Small intestine (tissue), 7 donors: ENCODE results near the gene FAM174B. TPM values are rescaled to one million over a fixed set of nuclear protein-coding genes. Genes with fewer than 3 reads are reported as not detected.

Experiments used
- DNase-seq, 2 donors: peaks; one replicate each; pipeline versions ENCODE4 v3.0.0 to v3.0.0-alpha.2; 2013
- FAIRE-seq: peaks from 2 replicates; lab custom pipeline; 2012; peaks lifted over from hg19 to GRCh38; lab: Jason Lieb, UNC
- H3K27ac ChIP-seq, 3 donors: one replicate each; pipeline ENCODE4 v1.5.1; 2013; ENCODE audit warnings: low read length in 2 of 3, mild to moderate bottlenecking in 2 of 3, control low read depth in 1 of 3, inconsistent platforms in 1 of 3, low read depth in 1 of 3, moderate library complexity in 1 of 3
- H3K27me3 ChIP-seq, 3 donors: one replicate each; pipeline ENCODE4 v1.6.1; 2013; ENCODE audit warnings: low read length in 3 of 3, inconsistent platforms in 1 of 3; ENCODE audit not compliant: control insufficient read depth in 3 of 3, insufficient read depth in 3 of 3
- H3K36me3 ChIP-seq, 3 donors: one replicate each; pipeline ENCODE4 v1.6.1; 2013; ENCODE audit warnings: low read length in 3 of 3, inconsistent platforms in 1 of 3, low read depth in 1 of 3, mild to moderate bottlenecking in 1 of 3, moderate library complexity in 1 of 3; ENCODE audit not compliant: control insufficient read depth in 3 of 3, insufficient read depth in 2 of 3
- H3K4me1 ChIP-seq, 3 donors: one replicate each; pipeline ENCODE4 v1.6.1; 2013; ENCODE audit warnings: low read length in 2 of 3, inconsistent platforms in 1 of 3, low read depth in 1 of 3, mild to moderate bottlenecking in 1 of 3, moderate library complexity in 1 of 3; ENCODE audit not compliant: control insufficient read depth in 3 of 3, insufficient read depth in 2 of 3
- H3K4me3 ChIP-seq, 3 donors: one replicate each; pipeline ENCODE4 v1.5.1; 2013; ENCODE audit warnings: low read length in 3 of 3, control low read depth in 1 of 3, inconsistent platforms in 1 of 3, low read depth in 1 of 3, mild to moderate bottlenecking in 1 of 3, moderate library complexity in 1 of 3
- H3K9me3 ChIP-seq, 2 donors: one replicate each; pipeline ENCODE4 v1.6.1; 2013; ENCODE audit warnings: low read depth in 1 of 2, low read length in 1 of 2; ENCODE audit not compliant: control insufficient read depth in 2 of 2, insufficient read depth in 1 of 2
- whole genome bisulfite sequencing, 3 donors: extraction: QIAGEN DNeasy Blood & Tissue Kit; methylation state at CpG; one replicate each; pipeline ENCODE4 v1.1.7; 2013; 5-methylcytosine and 5-hydroxymethylcytosine counted together
- polyA plus RNA-seq, 4 donors: library from polyadenylated mRNA; stranded (reverse) in 3 of 4; unstranded in 1 of 4; fragments of 200-250 nt in 3 of 4; fragments of 120-200 nt in 1 of 4; gene quantifications; one replicate each; pipeline versions ENCODE4 v1.2.1 to v1.2.3, GENCODE V29; 2013
- donor health status: healthy with polysubstance abuse.
- donor health status: control.
- donor health status: control.
- donor health status: Bipolar disorder and iron deficiency.
- donor health status: healthy.

The FAM174B gene
- polyA plus RNA-seq, 4 donors: 1.8 to 14.6 (median 5.6) TPM

- Histone ChIP-seq H3K4me3 (no peak overlapping the region), H3K4me1 (peaks cover 0 to 15% (median 1%) of the 10 kb centered on the region in 3 donors), H3K27ac (no peak overlapping the region), H3K27me3 (no peaks in the 10 kb centered on the region), H3K36me3 (no peaks in the 10 kb centered on the region), H3K9me3 (no peaks in the 10 kb centered on the region)
- no peak for FAIRE-seq
- no peak for DNase-seq
- WGBS, 3 donors: 83 to 89% (median 85%) methylated on average over 13 of the region's 13 CpGs
Observed at GRCh38 chr15:92663250-92663951, 7.8 kb upstream of the FAM174B start.

GRCh38 chr15:92662762-92663161, 7.2 kb upstream of the FAM174B start:
- Histone ChIP-seq H3K27me3 (no peaks in the 10 kb centered on the region), H3K27ac (no peak overlapping the region), H3K4me3 (no peak overlapping the region), H3K4me1 (peaks cover 0 to 11% (median 0%) of the 10 kb centered on the region in 3 donors), H3K9me3 (no peaks in the 10 kb centered on the region), H3K36me3 (no peaks in the 10 kb centered on the region)
- DNase-seq: no peak
- FAIRE-seq: no peak
- 85 to 88% (median 87%) methylated on average over 4 of the region's 4 CpGs for WGBS, 3 donors

- no peak overlapping the region for H3K27ac ChIP-seq
- FAIRE-seq: no peak
- no peaks in the 10 kb centered on the region for H3K36me3 ChIP-seq
- no peak overlapping the region for H3K4me3 ChIP-seq
- no peaks in the 10 kb centered on the region for H3K9me3 ChIP-seq
- no peak for DNase-seq
- no peaks in the 10 kb centered on the region for H3K27me3 ChIP-seq
- peaks cover 0 to 4% (median 0%) of the 10 kb centered on the region in 3 donors for H3K4me1 ChIP-seq
Observed at GRCh38 chr15:92661956-92662355, 6.4 kb upstream of the FAM174B start.

- H3K4me1 ChIP-seq: no peaks in the 10 kb centered on the region
- 87 to 89% (median 87%) methylated on average over 11 of the region's 11 CpGs for WGBS, 3 donors
- H3K27me3 ChIP-seq: no peaks in the 10 kb centered on the region
- H3K9me3 ChIP-seq: peaks cover 0 to 3% of the 10 kb centered on the region in 2 donors
- H3K27ac ChIP-seq: no peak overlapping the region
- FAIRE-seq (no peak), DNase-seq (no peak)
- no peaks in the 10 kb centered on the region for H3K36me3 ChIP-seq
- no peak overlapping the region for H3K4me3 ChIP-seq
Observed at GRCh38 chr15:92661069-92661468, 5.5 kb upstream of the FAM174B start.

GRCh38 chr15:92657486-92657885, 1.9 kb upstream of the FAM174B start:
- Histone ChIP-seq H3K27ac (no peak overlapping the region), H3K27me3 (no peaks in the 10 kb centered on the region), H3K36me3 (peaks cover 0 to 5% (median 0%) of the 10 kb centered on the region in 3 donors), H3K4me3 (no peak overlapping the region), H3K4me1 (no peaks in the 10 kb centered on the region), H3K9me3 (peaks cover 0 to 3% of the 10 kb centered on the region in 2 donors)
- WGBS, 3 donors: 71 to 92% (median 77%) methylated on average over 5 of the region's 5 CpGs
- DNase-seq (no peak), FAIRE-seq (no peak)

GRCh38 chr15:92656089-92656488, 514 bp upstream of the FAM174B start:
- no peaks in the 10 kb centered on the region for H3K4me1 ChIP-seq
- DNase-seq (no peak), FAIRE-seq (no peak)
- no peaks in the 10 kb centered on the region for H3K27me3 ChIP-seq
- H3K4me3 ChIP-seq: peak overlapping the region in 1 of 3 donors; percentile 1
- WGBS, 3 donors: 85 to 90% (median 87%) methylated on average over 6 of the region's 6 CpGs
- peaks cover 0 to 9% (median 0%) of the 10 kb centered on the region in 3 donors for H3K36me3 ChIP-seq
- H3K27ac ChIP-seq: peak overlapping the region in 1 of 3 donors; percentile 56
- H3K9me3 ChIP-seq: peaks cover 0 to 4% of the 10 kb centered on the region in 2 donors

- H3K9me3 ChIP-seq: peaks cover 0 to 5% of the 10 kb centered on the region in 2 donors
Observed at GRCh38 chr15:92654662-92655061, 913 bp downstream of the FAM174B start.

GRCh38 chr15:92653836-92654539, 1.6 kb downstream of the FAM174B start:
- WGBS, 3 donors: 50 to 70% (median 59%) methylated on average over 7 of the region's 7 CpGs
- no peak for FAIRE-seq
- Histone ChIP-seq H3K9me3 (peaks cover 0 to 5% of the 10 kb centered on the region in 2 donors), H3K27ac (peak overlapping the region in 2 of 3 donors; percentile 19 to 39), H3K36me3 (peaks cover 0 to 9% (median 0%) of the 10 kb centered on the region in 3 donors), H3K27me3 (no peaks in the 10 kb centered on the region), H3K4me1 (no peaks in the 10 kb centered on the region), H3K4me3 (no peak overlapping the region)
- peak; percentile 57 to 66 for DNase-seq

More at GRCh38 chr15:92654662-92655061, 913 bp downstream of the FAM174B start:
- 40 to 63% (median 45%) methylated on average over 7 of the region's 7 CpGs for WGBS, 3 donors
- H3K4me3 ChIP-seq: peak overlapping the region in 2 of 3 donors; percentile 41 to 61
- DNase-seq: no peak
- H3K27ac ChIP-seq: peak overlapping the region in 2 of 3 donors; percentile 8 to 19
- no peaks in the 10 kb centered on the region for H3K4me1 ChIP-seq
- no peak for FAIRE-seq
- H3K27me3 ChIP-seq: no peaks in the 10 kb centered on the region
- H3K36me3 ChIP-seq: peaks cover 0 to 9% (median 0%) of the 10 kb centered on the region in 3 donors
